ENCODE measurements around the gene TMEM101. TPM values are rescaled to one million over a fixed set of nuclear protein-coding genes. Genes with fewer than 3 reads are reported as not detected.

The TMEM101 gene
- total and polyA plus RNA-seq, 10 of the 15 experiments (the other 5 are each of a cell fraction or from before 2014, with no cell fraction given): 18.4 to 72.5 (median 35.9) TPM

GRCh38 chr17:44033861-44034408 is 19.2 kb upstream of the TMEM101 start:
- H3K36me3 ChIP-seq (ENCODE audit: control insufficient read depth in 2 of 2, insufficient read depth in 2 of 2, low read length in 1 of 2): peaks cover 18 to 28% of the 10 kb centered on the region in 2 experiments
- H3K27ac ChIP-seq (ENCODE audit: control insufficient read depth, insufficient read depth): no peak overlapping the region
- H3K4me2 ChIP-seq (ENCODE audit: control insufficient read depth, insufficient read depth): no peak overlapping the region
- ATAC-seq (no peak), FAIRE-seq (no peak), DNase-seq (ENCODE audit: low read depth, low spot score) (no peak)
- no peaks in the 10 kb centered on the region for H3K4me1 ChIP-seq (ENCODE audit: control insufficient read depth, insufficient read depth, low read length)
- SMC1A ChIA-PET (ENCODE audit: uncharacterized antibody, unreplicated experiment): no interaction called here
- POLR2A ChIA-PET: interaction anchor here (0.5 kb wide), 1 partner anchor 85 kb away, joined by 3 read pairs; no protein-coding TSS in a partner anchor
- no peaks in the 10 kb centered on the region for H4K20me1 ChIP-seq (ENCODE audit: control insufficient read depth, insufficient read depth)
- CTCF ChIA-PET: no interaction called here
- H3K9me3 ChIP-seq (replicated peaks; ENCODE audit: control insufficient read depth, insufficient read depth, low read length): no peaks in the 10 kb centered on the region
- in situ Hi-C loops (cut with MboI) (no loop called here), intact Hi-C loops (cut with micrococcal nuclease; ENCODE audit: unreplicated experiment) (no loop called here)
- H3K27me3 ChIP-seq (replicated peaks in 1 of 2; ENCODE audit: control insufficient read depth in 2 of 2, insufficient read depth in 2 of 2, low read length in 1 of 2): no peaks in the 10 kb centered on the region
- H3K4me3 ChIP-seq: no peak overlapping the region
- BruUV-seq (replicated peaks): TSS peak; percentile 16
- H3K79me2 ChIP-seq (ENCODE audit: control insufficient read depth, insufficient read depth, low read length): no peaks in the 10 kb centered on the region
- no peak overlapping the region for H2AFZ ChIP-seq (ENCODE audit: control insufficient read depth, low read depth, low read length)
- 94% methylated on average over 3 of the region's 3 CpGs for WGBS (ENCODE audit: insufficient coverage, insufficient replicate concordance, low lambda C conversion rate, missing lambda C conversion rate)
- no peak overlapping the region for H3K9ac ChIP-seq (ENCODE audit: control insufficient read depth, insufficient read depth, low read length)
- RAD21 ChIA-PET (ENCODE audit: unreplicated experiment): no interaction called here
- TF ChIP-seq EP300 (IDR thresholded peaks at IDR 0.05; ENCODE audit: borderline replicate concordance in 1 of 2, control insufficient read depth in 1 of 2, low read depth in 2 of 2, low read length in 2 of 2) (no peak), ZBTB33 (IDR thresholded peaks at IDR 0.05) (no peak), PRDM15 (CRISPR knock-in tag; IDR thresholded peaks at IDR 0.05) (no peak), CHD1 (IDR thresholded peaks at IDR 0.05; ENCODE audit: low read depth, low read length) (no peak), SIX5 (IDR thresholded peaks at IDR 0.05; ENCODE audit: low read depth, low read length, severe bottlenecking) (no peak), MEF2A (IDR thresholded peaks at IDR 0.05; ENCODE audit: insufficient read depth, low read depth, low read length) (no peak), ATF2 (IDR thresholded peaks at IDR 0.05; ENCODE audit: low read length) (no peak), E2F8 (IDR thresholded peaks at IDR 0.05; ENCODE audit: low read depth, partially characterized antibody) (no peak), PBX3 (IDR thresholded peaks at IDR 0.05; ENCODE audit: insufficient replicate concordance, low read depth, low read length) (no peak), BRCA1 (IDR thresholded peaks at IDR 0.05; ENCODE audit: low read depth, low read length) (no peak), RAD51 (IDR thresholded peaks at IDR 0.05) (no peak), SUZ12 (IDR thresholded peaks at IDR 0.05; ENCODE audit: unreplicated experiment) (no peak)
